ENCODE data around the gene NSMF. TPM values are rescaled to one million over a fixed set of nuclear protein-coding genes. Genes with fewer than 3 reads are reported as not detected.

Gene NSMF
- total and polyA plus RNA-seq, 2 donors (not counting 3 experiments of a cell fraction or from before 2014, with no cell fraction given): 43.3 to 53.7 TPM

- Histone ChIP-seq H3K4me1 (ENCODE audit: control insufficient read depth, extremely low read depth, insufficient read depth, low read length) (no peaks in the 10 kb centered on the region), H2AFZ (ENCODE audit: low read depth, low read length) (no peak overlapping the region), H3K9me1 (replicated peaks; ENCODE audit: control insufficient read depth, extremely low read depth, insufficient read depth, low read length) (no peaks in the 10 kb centered on the region), H3K4me3 (replicated peaks in 1 of 3; ENCODE audit: insufficient read depth in 1 of 3, low read depth in 1 of 3, low read length in 3 of 3) (no peak overlapping the region), H3K9ac (replicated peaks; ENCODE audit: extremely low read depth, insufficient read depth, low read length) (no peak overlapping the region), H3K36me3 (ENCODE audit: control insufficient read depth in 2 of 2, extremely low read depth in 1 of 2, insufficient read depth in 2 of 2, low read length in 2 of 2) (no peaks in the 10 kb centered on the region), H3K79me2 (ENCODE audit: control insufficient read depth, insufficient read depth, low read length) (no peaks in the 10 kb centered on the region), H3K9me3 (replicated peaks; ENCODE audit: control insufficient read depth, insufficient read depth, low read length) (no peaks in the 10 kb centered on the region), H3K4me2 (ENCODE audit: insufficient read depth, low read length) (no peak overlapping the region), H3K27me3 (ENCODE audit: control insufficient read depth in 2 of 2, insufficient read depth in 2 of 2, low read length in 2 of 2) (no peaks in the 10 kb centered on the region), H3K27ac (ENCODE audit: insufficient read depth, low read depth, low read length) (no peak overlapping the region), H4K20me1 (replicated peaks; ENCODE audit: control insufficient read depth, extremely low read depth, insufficient read depth, low read length) (no peaks in the 10 kb centered on the region)
- CTCF ChIA-PET: interaction anchor here (0.6 kb wide), 1 partner anchor 13 kb away, joined by 4 read pairs; no protein-coding TSS in a partner anchor
- DNase-seq (ENCODE audit: low read depth, low spot score): no peak
- dilution Hi-C loops (cut with MboI; ENCODE audit: extremely low pct_ligation_motif_present, low sequenced_read_pairs): no loop called here
- POLR2A ChIA-PET: no interaction called here
- FAIRE-seq: no peak
- TF ChIP-seq MAX (IDR thresholded peaks at IDR 0.05; ENCODE audit: insufficient read depth, insufficient read length): no peak
- TF ChIP-seq CTCF (IDR thresholded peaks at IDR 0.05; ENCODE audit: extremely low read depth in 1 of 2, insufficient read depth in 1 of 2, low read depth in 1 of 2, low read length in 2 of 2): no peak
- no peak for TF ChIP-seq GATA2 (IDR thresholded peaks at IDR 0.05; ENCODE audit: insufficient read depth, insufficient read length, low read depth, low read length)
- TF ChIP-seq FOS (IDR thresholded peaks at IDR 0.05; ENCODE audit: borderline replicate concordance, insufficient read depth, low read length): no peak
- no peak for TF ChIP-seq POLR2A (IDR thresholded peaks at IDR 0.05; ENCODE audit: low read depth, low read length)
- no peak for TF ChIP-seq JUN (IDR thresholded peaks at IDR 0.05; ENCODE audit: borderline replicate concordance, insufficient read depth, insufficient read length, low read depth)
- no peak for TF ChIP-seq EZH2 (IDR thresholded peaks at IDR 0.05; ENCODE audit: borderline replicate concordance, low read depth, low read length, severe bottlenecking)
- TF ChIP-seq POLR2AphosphoS5 (IDR thresholded peaks at IDR 0.05; ENCODE audit: insufficient read depth, low read depth, low read length): no peak
- no peak for TF ChIP-seq MYC (IDR thresholded peaks at IDR 0.05; ENCODE audit: low read depth, low read length)
- BruUV-seq (replicated peaks): no TSS peak
- intact Hi-C loops (cut with micrococcal nuclease): no loop called here
Measured at GRCh38 chr9:137487454-137488326, 28.6 kb upstream of the NSMF start.
